Cardiac muscle cell (in vitro differentiated cells and primary cell): Measurements from ENCODE around the gene B9D1. TPM values are rescaled to one million over a fixed set of nuclear protein-coding genes. Genes with fewer than 3 reads are reported as not detected.

Experiments used
- DNase-seq, 2 donors: peaks; one replicate each; pipeline versions ENCODE4 v3.0.0 to v3.0.0-alpha.2; 2010 to 2017; ENCODE audit warnings: low read depth in 1 of 2, low spot score in 1 of 2
- H3K27ac ChIP-seq: fragments of 200-600 bp; sonication (generic); 2 replicates; pipeline ENCODE4 v1.5.1; 2016
- H3K27me3 ChIP-seq: fragments of 200-600 bp; sonication (generic); 2 replicates; pipeline ENCODE4 v1.6.0; 2016; ENCODE audit warnings: control low read depth
- H3K36me3 ChIP-seq: fragments of 200-600 bp; sonication (generic); 2 replicates; pipeline ENCODE4 v1.5.1; 2016; ENCODE audit warnings: control low read depth
- H3K4me1 ChIP-seq: fragments of 200-600 bp; sonication (generic); 2 replicates; pipeline ENCODE4 v1.8.1; 2017; ENCODE audit warnings: low read depth, mild to moderate bottlenecking, mixed run types
- H3K4me3 ChIP-seq: fragments of 200-600 bp; sonication (generic); 2 replicates; pipeline ENCODE4 v1.5.1; 2016; ENCODE audit warnings: mild to moderate bottlenecking
- H3K9me3 ChIP-seq: fragments of 200-600 bp; sonication (generic); 2 replicates; pipeline ENCODE4 v1.5.1; 2017; ENCODE audit warnings: low read depth, mild to moderate bottlenecking, control low read depth
- CTCF ChIP-seq: IDR thresholded peaks from 2 replicates; pipeline ENCODE4 v1.5.1; 2012; ENCODE audit warnings: low read depth, mild to moderate bottlenecking, low read length
- polyA plus RNA-seq: library from polyadenylated mRNA; unstranded; fragments of >200 nt; fragmentation: Nextera tagmentation; extraction: Ambion mirVana; gene quantifications from 2 replicates; pipeline ENCODE4 v1.2.1, GENCODE V29; 2016
- total RNA-seq: library from RNA; depleted of rRNA; stranded (reverse); fragments of >200 nt; gene quantifications from 2 replicates; pipeline ENCODE4 v1.2.3, GENCODE V29; 2016

The B9D1 gene
- total and polyA plus RNA-seq, 2 experiments from 2014 or later = 54.5 to 65.7 TPM

GRCh38 chr17:19397556-19398041, 35.1 kb upstream of the B9D1 start:
- Histone ChIP-seq H3K4me3 (no peak overlapping the region), H3K27ac (no peak overlapping the region), H3K9me3 (no peaks in the 10 kb centered on the region), H3K27me3 (no peaks in the 10 kb centered on the region), H3K4me1 (peaks cover 8% of the 10 kb centered on the region), H3K36me3 (no peaks in the 10 kb centered on the region)
- DNase-seq = no peak
- no peak for TF ChIP-seq CTCF

- no peaks in the 10 kb centered on the region for H3K27me3 ChIP-seq
- no peak for TF ChIP-seq CTCF
Measured at GRCh38 chr17:19392303-19392702, 29.8 kb upstream of the B9D1 start.

GRCh38 chr17:19391432-19391831, 28.9 kb upstream of the B9D1 start:
- DNase-seq = no peak
- H3K4me1 ChIP-seq = peaks cover 22% of the 10 kb centered on the region
- no peak for TF ChIP-seq CTCF
- no peaks in the 10 kb centered on the region for H3K27me3 ChIP-seq
- H3K27ac ChIP-seq = no peak overlapping the region
- no peaks in the 10 kb centered on the region for H3K36me3 ChIP-seq
- no peaks in the 10 kb centered on the region for H3K9me3 ChIP-seq
- no peak overlapping the region for H3K4me3 ChIP-seq

More at GRCh38 chr17:19392303-19392702, 29.8 kb upstream of the B9D1 start:
- Histone ChIP-seq H3K4me3 (no peak overlapping the region), H3K9me3 (no peaks in the 10 kb centered on the region), H3K27ac (no peak overlapping the region), H3K4me1 (peaks cover 14% of the 10 kb centered on the region), H3K36me3 (no peaks in the 10 kb centered on the region)
- no peak for DNase-seq

- H3K4me3 ChIP-seq = no peak overlapping the region
- no peak for TF ChIP-seq CTCF
- H3K4me1 ChIP-seq = peaks cover 22% of the 10 kb centered on the region
- no peaks in the 10 kb centered on the region for H3K9me3 ChIP-seq
- H3K36me3 ChIP-seq = no peaks in the 10 kb centered on the region
- DNase-seq = no peak
- no peaks in the 10 kb centered on the region for H3K27me3 ChIP-seq
- H3K27ac ChIP-seq = no peak overlapping the region
Measured at GRCh38 chr17:19390951-19391350, 28.4 kb upstream of the B9D1 start.

GRCh38 chr17:19388791-19389785, 26.6 kb upstream of the B9D1 start:
- DNase-seq = no peak
- Histone ChIP-seq H3K4me1 (peaks cover 22% of the 10 kb centered on the region), H3K36me3 (peaks cover 4% of the 10 kb centered on the region), H3K27me3 (no peaks in the 10 kb centered on the region), H3K4me3 (no peak overlapping the region), H3K27ac (no peak overlapping the region), H3K9me3 (no peaks in the 10 kb centered on the region)
- no peak for TF ChIP-seq CTCF
